Measurements from ENCODE around the gene ZNF577.
"Not testable (repeated sequence)": the region's sequence is repeated elsewhere in the genome, so short reads cannot be mapped to it uniquely, and the experiment has no call there.

The ZNF577 gene
- total RNA-seq: 7.8 to 14.5 reads per million in 2 donors

DNA sequence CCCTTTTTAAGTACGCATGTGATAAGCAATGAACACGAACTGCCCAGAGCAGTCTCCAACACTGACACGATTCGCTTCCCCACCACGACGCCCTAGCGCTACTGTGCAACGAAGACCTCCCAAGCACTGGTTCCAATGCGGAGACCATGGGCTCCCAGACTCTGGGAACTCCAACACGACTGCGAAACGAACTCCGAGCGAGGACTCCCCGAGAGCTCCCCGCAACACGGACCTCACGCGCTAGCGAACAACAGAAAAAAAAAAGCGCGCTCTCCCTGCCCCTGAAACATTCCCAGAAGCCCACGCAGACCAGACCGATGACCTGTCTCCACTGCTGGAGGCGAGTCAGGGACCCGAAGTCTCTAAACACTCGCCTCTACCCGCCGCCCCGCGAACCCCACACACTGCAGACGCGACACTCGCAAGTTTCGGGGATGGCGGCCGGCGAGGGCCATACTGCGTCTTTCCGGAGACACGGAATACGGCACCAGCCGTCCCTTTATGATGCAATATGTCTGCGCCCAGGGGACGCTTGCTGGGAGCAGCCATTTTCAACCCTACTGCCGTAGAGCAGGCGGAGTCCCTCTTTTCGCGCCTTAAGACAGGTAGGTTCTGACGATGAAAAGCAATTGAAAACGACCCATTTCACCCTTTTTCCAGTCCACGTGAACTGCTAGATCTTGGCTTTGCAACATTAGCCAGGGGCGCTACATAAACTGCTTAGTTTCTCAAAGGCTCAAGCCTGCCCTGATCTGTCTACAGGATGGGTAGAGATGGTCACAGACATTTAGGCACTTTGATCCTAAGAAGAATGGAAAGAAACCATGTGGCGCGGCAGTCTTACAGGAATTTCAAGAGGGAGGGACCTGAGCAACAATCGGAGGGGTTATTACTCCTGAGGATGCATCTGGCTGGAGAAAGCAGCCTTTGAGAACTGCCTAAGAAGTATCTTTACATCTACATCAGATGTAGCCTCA, at the start of gene ZNF577:
TSS of gene ZNF577 (minus strand) at position 430 of the 977 bp plus-strand sequence. CDS start 7,569 bp downstream, outside the sequence.
- peak; percentile 8 to 88 (median 57) for DNase-seq

- DNase-seq: no peak
These were observed 44.2 kb upstream of the ZNF577 start for GRCh38 chr19:51931921-51932320.

- no peak for DNase-seq
These were observed 40.1 kb upstream of the ZNF577 start for GRCh38 chr19:51927859-51928258.

- DNase-seq: peak; percentile 35 to 96 (median 72)
These were observed 39.3 kb upstream of the ZNF577 start, which contains the start of gene ZNF613 for GRCh38 chr19:51926784-51927741. Gene ZNF613, plus strand, starts transcription at chr19:51927472. Its CDS starts 8,749 bp downstream, at chr19:51936221.

DNA sequence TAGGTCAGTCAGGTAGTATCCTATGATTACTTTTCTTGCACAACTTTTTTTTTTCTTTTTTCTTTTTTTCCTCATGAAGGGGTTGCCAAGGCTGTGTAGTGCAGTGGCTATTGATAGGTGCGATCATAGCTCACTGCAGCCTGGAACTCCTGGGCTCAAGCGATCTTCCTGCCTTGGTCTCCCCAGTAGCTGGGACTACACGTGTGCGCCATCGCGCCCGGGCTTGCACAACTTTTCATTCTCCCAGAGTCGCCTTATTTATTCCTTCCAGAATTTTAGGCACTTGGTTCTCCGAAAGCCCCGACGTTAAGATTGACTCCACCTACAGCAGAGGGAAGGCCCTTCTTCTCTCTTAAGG, 38.7 kb upstream of the ZNF577 start:
- DNase-seq: no peak

DNA sequence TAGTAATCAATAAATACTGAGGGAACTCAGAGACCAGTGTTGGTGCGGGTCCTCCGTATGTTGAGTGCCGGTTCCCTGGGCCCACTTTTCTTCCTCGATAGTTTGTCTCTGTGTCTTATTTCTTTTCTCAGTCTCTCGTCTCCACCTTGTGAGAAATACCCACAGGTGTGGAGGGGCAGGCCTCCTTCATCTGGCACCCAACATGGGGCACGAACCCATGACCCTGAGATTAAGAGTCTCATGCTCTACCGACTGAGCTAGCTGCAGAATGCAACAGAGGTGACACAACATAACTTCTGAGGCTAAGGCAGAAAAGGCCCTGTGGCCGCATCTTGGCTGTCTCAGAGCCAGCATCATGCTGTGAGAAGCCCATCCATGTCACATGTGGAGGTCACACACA, 34.2 kb upstream of the ZNF577 start:
- DNase-seq: peak in 1 of 5 experiments; percentile 18

GRCh38 chr19:51919606-51920005, 31.9 kb upstream of the ZNF577 start:
- DNase-seq: no peak

DNA sequence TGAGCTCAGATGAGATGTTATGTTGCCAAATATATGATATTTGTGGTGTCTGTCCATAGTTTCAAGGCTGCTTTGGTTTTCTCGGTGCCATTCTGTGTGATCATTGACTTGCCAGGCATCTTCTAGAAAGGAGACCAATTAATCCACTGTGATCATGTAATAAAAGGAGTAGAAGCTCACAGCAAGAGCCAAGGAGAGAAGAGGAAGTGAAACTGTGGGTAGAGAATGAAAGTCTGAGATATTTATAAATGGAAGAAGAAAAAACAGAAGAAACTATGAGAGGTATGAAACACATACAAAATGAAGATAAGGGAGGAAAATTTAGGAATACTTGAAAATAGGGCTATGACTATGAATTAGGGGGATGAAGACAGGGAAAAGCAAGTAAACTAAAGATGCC, 28.4 kb upstream of the ZNF577 start:
- no peak for DNase-seq

GRCh38 chr19:51915324-51915867, 27.6 kb upstream of the ZNF577 start:
- no peak for DNase-seq

- DNase-seq: not testable (repeated sequence)
These were observed 20.2 kb upstream of the ZNF577 start for GRCh38 chr19:51907981-51908380.

DNA sequence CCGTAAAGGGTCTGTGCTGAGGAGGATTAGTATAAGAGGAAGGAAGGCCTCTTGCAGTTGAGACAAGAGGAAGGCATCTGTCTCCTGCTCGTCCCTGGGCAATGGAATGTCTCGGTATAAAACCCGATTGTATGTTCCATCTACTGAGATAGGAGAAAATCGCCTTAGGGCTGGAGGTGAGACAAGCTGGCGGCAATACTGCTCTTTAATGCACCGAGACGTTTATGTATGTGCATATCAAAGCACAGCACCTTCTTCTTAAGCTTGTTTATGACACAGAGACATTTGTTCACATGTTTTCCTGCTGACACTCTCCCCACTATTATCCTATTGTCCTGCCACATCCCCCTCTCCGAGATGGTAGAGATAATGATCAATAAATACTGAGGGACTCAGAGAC, 18.4 kb upstream of the ZNF577 start:
- not testable (repeated sequence) for DNase-seq

DNA sequence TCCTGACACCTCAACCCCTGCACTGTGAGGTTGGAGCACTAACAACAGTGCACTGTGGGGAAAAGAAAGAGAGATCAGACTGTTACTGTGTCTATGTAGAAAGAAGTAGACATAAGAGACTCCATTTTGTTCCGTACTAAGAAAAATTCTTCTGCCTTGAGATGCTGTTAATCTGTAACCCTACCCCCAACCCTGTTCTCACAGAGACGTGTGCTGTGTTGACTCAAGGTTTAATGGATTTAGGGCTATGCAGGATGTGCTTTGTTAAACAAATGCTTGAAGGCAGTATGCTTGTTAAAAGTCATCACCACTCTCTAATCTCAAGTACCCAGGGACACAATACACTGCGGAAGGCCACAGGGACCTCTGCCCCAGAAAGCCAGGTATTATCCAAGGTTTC, 17.9 kb upstream of the ZNF577 start:
- DNase-seq: not testable (repeated sequence)

DNA sequence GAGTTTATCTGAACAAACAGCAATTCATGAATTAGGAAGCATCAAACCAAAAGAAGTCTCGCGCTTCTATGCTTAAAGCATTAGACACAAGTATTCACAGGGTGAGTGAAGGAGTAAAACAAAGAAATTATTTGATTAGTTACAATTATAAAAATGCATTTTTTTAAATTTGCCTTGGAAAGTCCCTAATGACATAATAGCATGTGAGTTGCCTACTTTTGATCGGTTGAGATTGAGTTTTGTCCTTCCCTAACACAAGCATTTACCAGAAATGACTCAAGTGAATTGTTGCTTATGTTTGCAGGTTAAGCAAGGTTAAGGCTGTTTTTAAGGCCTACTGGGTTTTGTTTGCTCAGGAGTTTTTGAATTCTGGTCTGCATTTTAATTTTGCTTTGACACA, 17.5 kb upstream of the ZNF577 start:
- no peak for DNase-seq

GRCh38 chr19:51904331-51905165, 16.8 kb upstream of the ZNF577 start, which contains the start of gene ZNF649:
Gene ZNF649, minus strand, starts transcription at chr19:51905017. Its CDS starts 4,910 bp downstream, at chr19:51900107.
- peak; percentile 46 to 88 (median 66) for DNase-seq

GRCh38 chr19:51903192-51903591, 15.4 kb upstream of the ZNF577 start:
- no peak for DNase-seq

DNA sequence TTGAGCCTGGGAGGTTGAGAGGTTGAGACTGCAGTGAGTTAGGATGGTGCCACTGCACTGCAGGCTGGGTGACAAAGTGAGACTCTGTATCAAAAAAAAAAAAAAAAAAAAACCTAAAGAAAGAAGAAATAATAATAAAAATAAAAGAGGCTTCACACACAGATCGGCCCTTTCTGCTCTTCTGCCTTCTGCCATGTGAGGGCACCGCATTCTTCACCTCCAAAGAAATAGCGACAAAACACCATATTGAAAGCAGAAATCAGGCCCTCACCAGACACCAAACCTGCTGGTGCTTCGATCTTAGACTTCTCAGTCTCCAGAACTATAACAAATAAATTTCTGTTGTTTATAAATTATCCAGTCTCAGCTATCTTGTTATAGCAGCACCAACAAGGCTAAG, 14.1 kb upstream of the ZNF577 start:
- DNase-seq: no peak

DNA sequence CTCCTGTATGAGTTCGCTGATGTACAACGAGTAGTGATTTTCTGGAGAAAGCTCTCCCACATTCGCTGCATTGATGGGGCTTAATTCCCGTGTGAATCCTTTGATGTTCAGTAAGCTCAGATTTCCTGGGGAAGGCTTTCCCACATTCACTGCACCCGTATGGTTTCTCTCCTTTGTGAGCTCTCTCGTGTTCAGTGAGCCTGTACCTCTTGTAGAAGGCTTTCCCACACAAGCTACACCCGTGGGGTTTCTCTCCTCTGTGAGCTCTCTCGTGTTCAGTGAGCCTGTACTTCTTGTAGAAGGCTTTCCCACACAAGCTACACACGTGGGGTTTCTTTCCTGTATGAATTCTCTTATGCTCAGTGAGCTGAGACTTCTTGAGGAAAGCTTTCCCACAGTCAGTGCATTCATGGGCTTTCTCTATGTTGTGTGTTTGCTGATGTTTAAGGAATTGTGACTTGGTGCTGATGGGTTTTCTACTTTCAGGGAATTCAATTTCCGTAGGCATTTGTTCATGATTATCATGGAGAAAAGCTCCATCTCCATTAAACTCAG, 3.5 kb upstream of the ZNF577 start:
- peak in 1 of 5 experiments; percentile 21 for DNase-seq

DNA sequence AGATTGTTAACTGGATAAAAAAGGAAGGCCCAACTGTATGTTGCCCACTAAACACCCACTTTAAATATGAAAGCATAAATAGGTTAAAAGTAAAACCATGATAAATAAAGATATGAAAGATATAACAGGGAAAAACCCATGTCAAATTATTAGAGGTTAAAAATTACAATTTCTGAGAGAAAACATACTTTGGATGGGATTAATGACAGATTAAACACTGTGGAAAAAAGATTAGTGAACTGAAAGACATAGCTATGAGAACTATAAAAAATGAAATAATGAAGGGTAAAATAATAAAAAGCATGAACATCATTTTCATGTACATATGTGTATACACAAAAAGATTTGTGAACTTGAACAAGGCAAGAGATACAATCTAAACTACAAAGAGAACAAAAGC, 2.2 kb upstream of the ZNF577 start:
- no peak for DNase-seq

DNA sequence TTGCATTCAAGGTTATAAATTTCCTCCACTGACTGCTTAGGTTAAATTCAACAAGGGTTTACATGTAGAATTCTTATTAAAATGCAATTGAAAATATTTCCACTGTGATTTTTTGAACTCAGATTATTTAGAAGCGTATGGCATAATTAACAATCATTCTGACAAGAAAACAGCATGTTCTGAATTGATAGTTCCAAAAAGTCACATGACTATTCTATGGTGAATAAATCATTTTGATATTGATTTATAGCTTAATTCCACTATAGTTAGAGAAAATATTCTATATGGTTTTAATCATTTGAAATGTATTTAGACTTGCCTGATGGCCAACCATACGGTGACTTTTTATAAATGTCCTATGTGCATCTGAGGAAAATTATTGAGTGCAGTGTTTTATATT, 3.0 kb downstream of the ZNF577 start:
- no peak for DNase-seq

GRCh38 chr19:51882518-51882917, 5.2 kb downstream of the ZNF577 start:
- DNase-seq: no peak

- DNase-seq: no peak
These were observed 14.7 kb downstream of the ZNF577 start for GRCh38 chr19:51873097-51873496.
